Activated B cell treated with CpG ODN at 0.5 μM for 24 hours (primary cell): Measurements from ENCODE around the gene SPOCK1. TPM values are rescaled to one million over a fixed set of nuclear protein-coding genes. Genes with fewer than 3 reads are reported as not detected.

Source experiments
- ATAC-seq: fragments of 200-7000 bp; cut with Tn5 transposase; one replicate; pipeline ENCODE4 v1.10.0; 2021; ENCODE audit warnings: low read depth, mild to moderate bottlenecking, moderate library complexity
- CTCF ChIA-PET: fragments of 350-600 bp; sonication (Branson Sonifier 250); formaldehyde crosslinking; loops from one replicate; lab custom pipeline; 2021; ENCODE audit warnings: antibody characterized with exemption; lab: Charles Lee
- POLR2A ChIA-PET: fragments of 350-600 bp; sonication (Branson Sonifier 250); formaldehyde crosslinking; loops from one replicate; lab custom pipeline; 2021; ENCODE audit warnings: antibody characterized with exemption; lab: Charles Lee
- DNase-seq: peaks from one replicate; pipeline ENCODE4 v3.0.0; 2022
- H3K27ac Mint-ChIP-seq: one replicate; pipeline ENCODE4 v1.8.0; 2020; ENCODE audit warnings: mixed read lengths
- H3K27me3 Mint-ChIP-seq: one replicate; pipeline ENCODE4 v1.8.0; 2021; ENCODE audit warnings: mixed read lengths
- H3K36me3 Mint-ChIP-seq: one replicate; pipeline ENCODE4 v1.8.0; 2021; ENCODE audit warnings: low read depth, mixed read lengths
- H3K4me1 Mint-ChIP-seq: one replicate; pipeline ENCODE4 v1.8.0; 2021; ENCODE audit warnings: mixed read lengths
- H3K4me3 Mint-ChIP-seq: one replicate; pipeline ENCODE4 v1.8.0; 2020; ENCODE audit warnings: mild to moderate bottlenecking, mixed read lengths
- H3K9me3 Mint-ChIP-seq: one replicate; pipeline ENCODE4 v1.8.0; 2020; ENCODE audit warnings: mixed read lengths
- CTCF ChIP-seq: fragments of 200-600 bp; IDR thresholded peaks from one replicate; pipeline ENCODE4 v1.8.0; 2022; ENCODE audit warnings: antibody characterized with exemption, mild to moderate bottlenecking
- intact Hi-C: fragments of 100-400 bp; cut with micrococcal nuclease; formaldehyde crosslinking; loops from one replicate; pipeline ENCODE4 v1.15.1; 2024
- total RNA-seq: library from RNA; stranded (reverse); gene quantifications from 2 replicates; pipeline ENCODE4 v1.2.3, GENCODE V29; 2022

The SPOCK1 gene
- total RNA-seq, 1 donor from 2014 or later: not detected

- H3K27ac Mint-ChIP-seq: no peak overlapping the region
- DNase-seq (no peak), ATAC-seq (no peak)
- H3K36me3 Mint-ChIP-seq: no peaks in the 10 kb centered on the region
- no peak for TF ChIP-seq CTCF
- no peaks in the 10 kb centered on the region for H3K4me1 Mint-ChIP-seq
- intact Hi-C loops: no loop called here
- ChIA-PET POLR2A (no interaction called here), CTCF (no interaction called here)
- no peaks in the 10 kb centered on the region for H3K27me3 Mint-ChIP-seq
- no peaks in the 10 kb centered on the region for H3K9me3 Mint-ChIP-seq
- no peak overlapping the region for H3K4me3 Mint-ChIP-seq
Observed at GRCh38 chr5:137403869-137404268, 95.3 kb downstream of the SPOCK1 start.

DNA sequence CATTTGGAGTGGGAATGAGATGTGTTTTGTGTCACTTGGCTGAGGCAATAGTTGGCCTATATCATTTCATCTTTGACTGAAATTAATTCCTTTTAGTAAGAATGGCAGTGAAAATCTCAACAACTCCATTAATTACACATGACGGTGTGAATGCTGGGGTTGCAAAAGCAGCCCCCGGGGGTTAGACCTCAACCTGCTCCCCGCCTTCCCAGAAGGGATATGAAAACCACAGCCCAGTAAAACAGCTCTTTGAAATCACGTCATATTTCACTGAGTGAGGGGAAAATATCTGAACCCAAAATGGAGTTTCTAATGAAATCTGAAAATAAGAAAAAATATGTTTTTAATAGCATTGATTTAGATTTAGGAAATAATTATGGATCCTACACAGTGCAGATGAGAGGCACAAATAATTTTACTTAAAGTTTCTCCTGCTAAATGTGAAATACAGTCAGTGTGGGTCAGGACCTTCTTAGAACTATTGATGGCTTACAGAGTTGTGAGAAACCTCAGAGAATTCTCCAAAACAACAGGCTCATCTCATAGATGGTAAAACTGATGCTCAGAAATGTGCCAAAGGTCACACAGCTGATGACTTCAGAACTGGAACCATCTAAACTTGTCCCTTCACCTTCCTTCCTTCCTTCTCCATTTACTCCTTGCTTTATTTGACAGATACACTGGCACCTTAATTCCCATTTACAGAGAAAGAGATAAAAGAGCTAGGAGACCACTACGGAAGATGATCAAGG is 96.5 kb downstream of the SPOCK1 start:
- no peak for TF ChIP-seq CTCF
- H3K36me3 Mint-ChIP-seq: no peaks in the 10 kb centered on the region
- H3K4me1 Mint-ChIP-seq: no peaks in the 10 kb centered on the region
- no peak overlapping the region for H3K4me3 Mint-ChIP-seq
- no peak for DNase-seq
- H3K27ac Mint-ChIP-seq: no peak overlapping the region
- CTCF ChIA-PET: no interaction called here
- intact Hi-C loops: no loop called here
- no peak for ATAC-seq
- H3K27me3 Mint-ChIP-seq: no peaks in the 10 kb centered on the region
- POLR2A ChIA-PET: no interaction called here
- H3K9me3 Mint-ChIP-seq: no peaks in the 10 kb centered on the region

DNA sequence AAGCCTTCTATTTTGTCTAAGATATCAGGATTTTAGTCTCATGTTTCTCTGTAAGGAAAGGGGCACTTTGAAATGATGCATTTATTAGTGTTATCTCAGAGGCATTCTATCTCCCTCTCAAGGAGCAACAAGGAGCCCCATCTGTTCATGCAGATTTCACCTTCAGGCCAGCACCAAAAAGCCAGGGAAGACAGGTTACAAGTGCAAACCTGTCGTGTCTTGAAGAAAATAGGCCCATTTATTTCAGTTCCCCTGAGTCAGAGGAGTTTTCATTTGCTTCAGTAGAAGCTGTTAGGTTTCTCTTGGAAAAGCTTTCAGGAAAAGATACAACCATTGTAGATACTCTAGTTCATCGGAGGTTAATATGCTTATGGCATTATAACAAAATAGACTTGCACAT is 97.2 kb downstream of the SPOCK1 start:
- H3K36me3 Mint-ChIP-seq: no peaks in the 10 kb centered on the region
- intact Hi-C loops: no loop called here
- H3K27me3 Mint-ChIP-seq: no peaks in the 10 kb centered on the region
- no peaks in the 10 kb centered on the region for H3K4me1 Mint-ChIP-seq
- CTCF ChIA-PET: no interaction called here
- H3K27ac Mint-ChIP-seq: no peak overlapping the region
- TF ChIP-seq CTCF: no peak
- no peak for ATAC-seq
- H3K9me3 Mint-ChIP-seq: no peaks in the 10 kb centered on the region
- DNase-seq: no peak
- POLR2A ChIA-PET: no interaction called here
- no peak overlapping the region for H3K4me3 Mint-ChIP-seq

GRCh38 chr5:137400571-137400970 is 98.6 kb downstream of the SPOCK1 start:
- no peaks in the 10 kb centered on the region for H3K36me3 Mint-ChIP-seq
- H3K27ac Mint-ChIP-seq: no peak overlapping the region
- ATAC-seq: no peak
- H3K27me3 Mint-ChIP-seq: no peaks in the 10 kb centered on the region
- no peak for DNase-seq
- H3K4me3 Mint-ChIP-seq: no peak overlapping the region
- ChIA-PET CTCF (no interaction called here), POLR2A (no interaction called here)
- no peaks in the 10 kb centered on the region for H3K4me1 Mint-ChIP-seq
- TF ChIP-seq CTCF: no peak
- H3K9me3 Mint-ChIP-seq: no peaks in the 10 kb centered on the region
- intact Hi-C loops: no loop called here

- H3K4me1 Mint-ChIP-seq: no peaks in the 10 kb centered on the region
- ATAC-seq (no peak), DNase-seq (no peak)
- H3K4me3 Mint-ChIP-seq: no peak overlapping the region
- ChIA-PET CTCF (no interaction called here), POLR2A (no interaction called here)
- no peak overlapping the region for H3K27ac Mint-ChIP-seq
- no peaks in the 10 kb centered on the region for H3K9me3 Mint-ChIP-seq
- no peaks in the 10 kb centered on the region for H3K27me3 Mint-ChIP-seq
- no peak for TF ChIP-seq CTCF
- intact Hi-C loops: no loop called here
- no peaks in the 10 kb centered on the region for H3K36me3 Mint-ChIP-seq
Observed at GRCh38 chr5:137399911-137400310, 99.2 kb downstream of the SPOCK1 start.
